SK-N-SH treated with all-trans-retinoic acid at 6 μM for 48 hours (cell line): ENCODE data around the gene FBXO48.

Source experiments
- ATAC-seq: fragments of 200-7000 bp; cut with Tn5 transposase; 3 replicates; pipeline ENCODE4 v1.9.1; 2020; ENCODE audit warnings: mild to moderate bottlenecking, moderate library complexity
- ARNTL ChIP-seq: fragments of 450-650 bp; formaldehyde crosslinking; IDR thresholded peaks from 2 replicates; pipeline ENCODE4 v1.5.0; 2020; ENCODE audit warnings: low read depth, mild to moderate bottlenecking, moderate library complexity, borderline replicate concordance
- BACH2 ChIP-seq: fragments of 250-450 bp; sonication (Bioruptor Pico); IDR thresholded peaks from 2 replicates; pipeline ENCODE4 v1.9.0; 2021; ENCODE audit warnings: mild to moderate bottlenecking, borderline replicate concordance
- CSDC2 ChIP-seq: fragments of 250-450 bp; sonication (Bioruptor Pico); IDR thresholded peaks from 2 replicates; pipeline ENCODE4 v1.5.0; 2020; ENCODE audit warnings: mild to moderate bottlenecking, moderate library complexity
- ESRRG ChIP-seq: fragments of 250-450 bp; sonication (Bioruptor Pico); IDR thresholded peaks from 2 replicates; pipeline ENCODE4 v1.6.1; 2021; ENCODE audit warnings: mild to moderate bottlenecking
- ISL1 ChIP-seq: fragments of 250-450 bp; sonication (Bioruptor Pico); IDR thresholded peaks from 2 replicates; pipeline ENCODE4 v2.1.2; 2022; ENCODE audit warnings: mild to moderate bottlenecking, moderate library complexity
- OSR1 ChIP-seq: fragments of 250-450 bp; sonication (Bioruptor Pico); IDR thresholded peaks from 2 replicates; pipeline ENCODE4 v1.8.0; 2022; ENCODE audit warnings: moderate library complexity, mild to moderate bottlenecking, inconsistent platforms
- PPARA ChIP-seq: fragments of 250-450 bp; sonication (Bioruptor Pico); IDR thresholded peaks from 2 replicates; pipeline ENCODE4 v1.5.0; 2020; ENCODE audit warnings: mild to moderate bottlenecking, borderline replicate concordance
- RARB ChIP-seq: fragments of 250-450 bp; sonication (Bioruptor Pico); IDR thresholded peaks from 2 replicates; pipeline ENCODE4 v1.8.0; 2021; ENCODE audit warnings: mild to moderate bottlenecking, moderate library complexity
- SNAI2 ChIP-seq: fragments of 250-450 bp; sonication (Bioruptor Pico); IDR thresholded peaks from 2 replicates; pipeline ENCODE4 v1.5.0; 2020; ENCODE audit warnings: mild to moderate bottlenecking, moderate library complexity
- TCF4 ChIP-seq: fragments of 250-450 bp; sonication (Bioruptor Pico); IDR thresholded peaks from 2 replicates; pipeline ENCODE4 v1.8.0; 2021; ENCODE audit warnings: mild to moderate bottlenecking, moderate library complexity, borderline replicate concordance
- TOX ChIP-seq: fragments of 250-450 bp; sonication (Bioruptor Pico); IDR thresholded peaks from 2 replicates; pipeline ENCODE4 v1.8.0; 2021; ENCODE audit warnings: mild to moderate bottlenecking, moderate library complexity, borderline replicate concordance
- ZC3H10 ChIP-seq: fragments of 250-450 bp; sonication (Bioruptor Pico); IDR thresholded peaks from 2 replicates; pipeline ENCODE4 v1.5.1; 2021; ENCODE audit warnings: mild to moderate bottlenecking, moderate library complexity
- ZFP3 ChIP-seq: fragments of 250-450 bp; sonication (Bioruptor Pico); IDR thresholded peaks from 2 replicates; pipeline ENCODE4 v1.5.0; 2020; ENCODE audit warnings: mild to moderate bottlenecking, moderate library complexity
- ZNF565 ChIP-seq: fragments of 450-650 bp; formaldehyde crosslinking; conservative IDR thresholded peaks from 2 replicates; pipeline ENCODE4 v1.5.0; 2020; ENCODE audit warnings: low read depth, mild to moderate bottlenecking, moderate library complexity
- ZNF70 ChIP-seq: fragments of 450-650 bp; formaldehyde crosslinking; IDR thresholded peaks from 2 replicates; pipeline ENCODE4 v1.5.0; 2020; ENCODE audit warnings: mild to moderate bottlenecking, moderate library complexity
- ZNF8 ChIP-seq: fragments of 450-650 bp; formaldehyde crosslinking; IDR thresholded peaks from 2 replicates; pipeline ENCODE4 v1.5.0; 2020; ENCODE audit warnings: mild to moderate bottlenecking, moderate library complexity
- TF ChIP-seq, protein P1 (sequence below): fragments of 250-450 bp; sonication (Bioruptor Pico); IDR thresholded peaks from 2 replicates; pipeline ENCODE4 v1.5.1; 2020; ENCODE audit warnings: low read depth, mild to moderate bottlenecking, moderate library complexity
- TF ChIP-seq, protein P2 (sequence below): fragments of 250-450 bp; sonication (Bioruptor Pico); IDR thresholded peaks from 2 replicates; pipeline ENCODE4 v1.5.1; 2021; ENCODE audit warnings: mild to moderate bottlenecking, moderate library complexity
- TF ChIP-seq, protein P3 (sequence below): fragments of 250-450 bp; sonication (Bioruptor Pico); IDR thresholded peaks from 2 replicates; pipeline ENCODE4 v1.8.0; 2021; ENCODE audit warnings: low read depth, mild to moderate bottlenecking, moderate library complexity, borderline replicate concordance
- TF ChIP-seq, protein P4 (sequence below): fragments of 250-450 bp; sonication (Bioruptor Pico); IDR thresholded peaks from 2 replicates; pipeline ENCODE4 v1.5.0; 2020; ENCODE audit warnings: mild to moderate bottlenecking, moderate library complexity
- TF ChIP-seq, protein P5 (sequence below): fragments of 250-450 bp; sonication (Bioruptor Pico); IDR thresholded peaks from 2 replicates; pipeline ENCODE4 v1.8.0; 2020; ENCODE audit warnings: mild to moderate bottlenecking, moderate library complexity, borderline replicate concordance

The FBXO48 gene

DNA sequence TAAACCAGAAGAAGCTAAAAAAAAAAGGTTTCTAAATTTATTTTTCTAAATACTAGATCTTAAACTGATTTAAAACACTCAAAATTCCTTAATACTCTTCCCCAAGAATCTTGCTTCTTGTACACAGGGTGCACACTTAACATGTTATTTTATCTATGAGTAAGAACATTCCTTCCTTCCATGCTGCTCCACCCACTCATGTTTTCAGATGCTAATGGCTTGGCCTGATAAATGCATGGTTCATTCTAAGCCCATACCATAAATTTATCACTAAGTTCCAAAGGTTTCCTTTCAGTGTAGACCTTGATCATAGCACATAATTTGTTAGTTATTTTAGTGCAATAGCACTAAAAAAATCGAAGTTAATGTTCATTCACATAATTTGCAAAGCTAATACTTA lies 8.1 kb downstream of the FBXO48 start:
- no peak; the same call in 2 of the 3 replicates for ATAC-seq
- TF ChIP-seq ISL1 (CRISPR knock-in tag) = peak; percentile 68
- TF ChIP-seq TCF4 (CRISPR knock-in tag) = no peak

DNA sequence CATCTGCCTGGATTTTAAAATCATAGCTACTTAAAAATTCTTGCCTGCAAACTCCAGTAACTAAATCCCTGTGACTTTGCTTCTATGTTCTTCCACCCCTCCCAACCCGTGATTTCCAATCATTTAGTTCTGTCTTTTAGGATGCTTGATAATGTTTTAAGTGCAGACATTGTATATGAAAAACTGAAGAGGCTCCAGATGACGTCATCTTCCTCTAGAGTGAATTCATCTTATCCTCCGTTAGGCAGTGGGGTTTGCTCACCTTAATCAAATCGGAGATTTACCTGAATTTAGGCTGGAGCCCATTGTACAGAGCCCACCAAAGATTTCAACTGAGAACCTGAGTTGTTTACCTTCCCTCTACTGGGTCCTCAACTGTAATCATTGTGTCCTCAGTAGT lies 10.9 kb downstream of the FBXO48 start:
- ATAC-seq = no peak

DNA sequence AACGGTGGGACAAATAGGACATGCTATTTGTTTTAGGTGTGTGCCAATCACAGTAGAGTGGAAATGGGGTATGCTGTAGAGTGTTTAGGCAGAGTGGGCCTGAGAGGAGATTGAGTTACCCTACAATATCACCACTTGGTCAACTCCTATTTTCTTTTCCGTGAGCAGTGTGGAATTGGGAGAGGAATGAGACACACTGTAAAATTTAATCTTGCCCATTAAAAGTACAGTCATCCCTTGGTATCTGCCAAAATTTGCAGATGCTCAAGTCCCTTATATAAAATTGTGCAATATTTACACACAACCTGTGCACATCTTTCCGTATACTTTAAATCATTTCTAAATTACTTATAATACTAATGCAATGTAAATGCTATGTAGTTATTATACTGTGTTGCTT lies 12.4 kb downstream of the FBXO48 start:
- TF ChIP-seq, protein P1, sequence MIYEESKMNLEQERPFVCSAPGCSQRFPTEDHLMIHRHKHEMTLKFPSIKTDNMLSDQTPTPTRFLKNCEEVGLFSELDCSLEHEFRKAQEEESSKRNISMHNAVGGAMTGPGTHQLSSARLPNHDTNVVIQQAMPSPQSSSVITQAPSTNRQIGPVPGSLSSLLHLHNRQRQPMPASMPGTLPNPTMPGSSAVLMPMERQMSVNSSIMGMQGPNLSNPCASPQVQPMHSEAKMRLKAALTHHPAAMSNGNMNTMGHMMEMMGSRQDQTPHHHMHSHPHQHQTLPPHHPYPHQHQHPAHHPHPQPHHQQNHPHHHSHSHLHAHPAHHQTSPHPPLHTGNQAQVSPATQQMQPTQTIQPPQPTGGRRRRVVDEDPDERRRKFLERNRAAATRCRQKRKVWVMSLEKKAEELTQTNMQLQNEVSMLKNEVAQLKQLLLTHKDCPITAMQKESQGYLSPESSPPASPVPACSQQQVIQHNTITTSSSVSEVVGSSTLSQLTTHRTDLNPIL = no peak
- no peak for TF ChIP-seq ZNF565 (CRISPR knock-in tag)
- ATAC-seq = no peak

More for the DNA sequence above, 10.9 kb downstream of the FBXO48 start:
- TF ChIP-seq SNAI2 (CRISPR knock-in tag) (no peak), BACH2 (no peak), RARB (no peak), ZNF565 (CRISPR knock-in tag) (no peak)
- TF ChIP-seq, protein P2, sequence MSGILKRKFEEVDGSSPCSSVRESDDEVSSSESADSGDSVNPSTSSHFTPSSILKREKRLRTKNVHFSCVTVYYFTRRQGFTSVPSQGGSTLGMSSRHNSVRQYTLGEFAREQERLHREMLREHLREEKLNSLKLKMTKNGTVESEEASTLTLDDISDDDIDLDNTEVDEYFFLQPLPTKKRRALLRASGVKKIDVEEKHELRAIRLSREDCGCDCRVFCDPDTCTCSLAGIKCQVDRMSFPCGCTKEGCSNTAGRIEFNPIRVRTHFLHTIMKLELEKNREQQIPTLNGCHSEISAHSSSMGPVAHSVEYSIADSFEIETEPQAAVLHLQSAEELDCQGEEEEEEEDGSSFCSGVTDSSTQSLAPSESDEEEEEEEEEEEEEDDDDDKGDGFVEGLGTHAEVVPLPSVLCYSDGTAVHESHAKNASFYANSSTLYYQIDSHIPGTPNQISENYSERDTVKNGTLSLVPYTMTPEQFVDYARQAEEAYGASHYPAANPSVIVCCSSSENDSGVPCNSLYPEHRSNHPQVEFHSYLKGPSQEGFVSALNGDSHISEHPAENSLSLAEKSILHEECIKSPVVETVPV = no peak

DNA sequence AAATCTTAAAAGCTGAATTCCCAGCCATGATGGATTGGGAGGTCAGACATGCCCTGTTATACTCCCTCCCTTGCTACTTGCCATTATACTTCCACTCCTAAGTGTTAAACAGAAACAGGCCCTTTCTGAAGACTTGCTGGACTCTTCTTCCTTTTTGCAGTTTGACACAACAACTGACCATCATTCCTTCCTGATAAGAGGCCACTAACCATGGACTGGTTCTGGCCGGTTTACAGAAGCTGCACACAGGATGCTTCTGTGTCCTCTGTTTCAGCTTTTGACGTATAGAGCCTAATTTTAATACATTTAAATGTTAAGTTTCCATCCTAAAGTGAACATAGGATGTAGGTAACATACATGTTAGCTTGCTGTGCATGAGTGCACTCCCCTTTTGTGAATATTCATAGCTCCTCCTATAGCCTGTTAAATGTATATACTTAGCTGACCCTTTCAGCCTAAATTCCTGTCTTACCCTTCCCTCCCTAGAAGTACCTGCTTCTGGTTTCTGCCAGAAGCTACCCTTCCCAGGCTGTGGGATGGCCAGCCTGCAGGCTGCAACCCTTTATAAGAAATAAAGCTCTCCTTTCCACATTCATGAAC lies 13.2 kb downstream of the FBXO48 start:
- no peak for TF ChIP-seq PPARA (CRISPR knock-in tag)
- no peak for TF ChIP-seq ZFP3 (CRISPR knock-in tag)
- TF ChIP-seq ISL1 (CRISPR knock-in tag) = no peak
- ATAC-seq = no peak

DNA sequence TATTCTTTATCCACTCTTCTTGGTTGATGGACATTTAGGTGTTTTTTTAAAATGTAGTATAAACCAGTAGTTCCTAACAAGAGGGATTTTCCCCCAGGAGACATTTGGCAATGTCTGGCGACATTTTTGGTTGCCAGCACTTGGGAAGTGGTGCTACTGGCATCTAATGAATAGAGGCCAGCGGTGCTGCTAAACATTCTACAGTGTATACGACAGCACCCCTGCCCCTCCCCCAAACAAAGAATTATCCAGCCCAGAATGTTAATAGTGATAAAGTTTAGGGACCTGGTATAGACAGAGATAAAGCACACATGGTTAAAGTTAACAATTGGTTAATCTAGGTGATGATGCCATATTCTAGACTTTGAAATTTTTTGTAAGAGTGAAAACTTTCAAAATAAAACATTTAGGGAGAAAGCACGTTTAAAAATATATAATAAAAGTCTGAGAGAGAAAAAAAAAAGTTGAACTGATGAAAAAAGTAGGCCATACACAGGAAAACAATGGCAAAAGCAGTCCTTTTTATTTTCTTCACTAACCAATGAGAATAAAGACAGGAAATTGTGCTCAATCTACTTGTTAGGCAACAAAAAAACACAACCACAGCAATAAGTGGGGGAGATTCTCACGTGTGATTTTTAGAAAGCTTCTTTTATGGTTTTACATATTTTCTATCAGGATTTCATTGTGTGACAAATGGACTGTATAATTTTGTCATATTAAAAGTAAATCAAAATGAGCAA lies 14.8 kb downstream of the FBXO48 start:
- no peak for ATAC-seq
- TF ChIP-seq ARNTL (CRISPR knock-in tag) (no peak), PPARA (CRISPR knock-in tag) (no peak), BACH2 (no peak), ZNF8 (no peak), TOX (no peak), ZC3H10 (no peak), ESRRG (no peak), ISL1 (CRISPR knock-in tag) (no peak), CSDC2 (CRISPR knock-in tag) (no peak), RARB (no peak), ZNF70 (no peak), OSR1 (no peak), ZNF565 (CRISPR knock-in tag) (no peak)
- TF ChIP-seq, protein P3, sequence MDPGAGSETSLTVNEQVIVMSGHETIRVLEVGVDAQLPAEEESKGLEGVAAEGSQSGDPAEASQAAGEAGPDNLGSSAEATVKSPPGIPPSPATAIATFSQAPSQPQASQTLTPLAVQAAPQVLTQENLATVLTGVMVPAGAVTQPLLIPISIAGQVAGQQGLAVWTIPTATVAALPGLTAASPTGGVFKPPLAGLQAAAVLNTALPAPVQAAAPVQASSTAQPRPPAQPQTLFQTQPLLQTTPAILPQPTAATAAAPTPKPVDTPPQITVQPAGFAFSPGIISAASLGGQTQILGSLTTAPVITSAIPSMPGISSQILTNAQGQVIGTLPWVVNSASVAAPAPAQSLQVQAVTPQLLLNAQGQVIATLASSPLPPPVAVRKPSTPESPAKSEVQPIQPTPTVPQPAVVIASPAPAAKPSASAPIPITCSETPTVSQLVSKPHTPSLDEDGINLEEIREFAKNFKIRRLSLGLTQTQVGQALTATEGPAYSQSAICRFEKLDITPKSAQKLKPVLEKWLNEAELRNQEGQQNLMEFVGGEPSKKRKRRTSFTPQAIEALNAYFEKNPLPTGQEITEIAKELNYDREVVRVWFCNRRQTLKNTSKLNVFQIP (CRISPR knock-in tag) = no peak
- TF ChIP-seq, protein P4, sequence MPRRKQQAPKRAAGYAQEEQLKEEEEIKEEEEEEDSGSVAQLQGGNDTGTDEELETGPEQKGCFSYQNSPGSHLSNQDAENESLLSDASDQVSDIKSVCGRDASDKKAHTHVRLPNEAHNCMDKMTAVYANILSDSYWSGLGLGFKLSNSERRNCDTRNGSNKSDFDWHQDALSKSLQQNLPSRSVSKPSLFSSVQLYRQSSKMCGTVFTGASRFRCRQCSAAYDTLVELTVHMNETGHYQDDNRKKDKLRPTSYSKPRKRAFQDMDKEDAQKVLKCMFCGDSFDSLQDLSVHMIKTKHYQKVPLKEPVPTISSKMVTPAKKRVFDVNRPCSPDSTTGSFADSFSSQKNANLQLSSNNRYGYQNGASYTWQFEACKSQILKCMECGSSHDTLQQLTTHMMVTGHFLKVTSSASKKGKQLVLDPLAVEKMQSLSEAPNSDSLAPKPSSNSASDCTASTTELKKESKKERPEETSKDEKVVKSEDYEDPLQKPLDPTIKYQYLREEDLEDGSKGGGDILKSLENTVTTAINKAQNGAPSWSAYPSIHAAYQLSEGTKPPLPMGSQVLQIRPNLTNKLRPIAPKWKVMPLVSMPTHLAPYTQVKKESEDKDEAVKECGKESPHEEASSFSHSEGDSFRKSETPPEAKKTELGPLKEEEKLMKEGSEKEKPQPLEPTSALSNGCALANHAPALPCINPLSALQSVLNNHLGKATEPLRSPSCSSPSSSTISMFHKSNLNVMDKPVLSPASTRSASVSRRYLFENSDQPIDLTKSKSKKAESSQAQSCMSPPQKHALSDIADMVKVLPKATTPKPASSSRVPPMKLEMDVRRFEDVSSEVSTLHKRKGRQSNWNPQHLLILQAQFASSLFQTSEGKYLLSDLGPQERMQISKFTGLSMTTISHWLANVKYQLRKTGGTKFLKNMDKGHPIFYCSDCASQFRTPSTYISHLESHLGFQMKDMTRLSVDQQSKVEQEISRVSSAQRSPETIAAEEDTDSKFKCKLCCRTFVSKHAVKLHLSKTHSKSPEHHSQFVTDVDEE (CRISPR knock-in tag) = no peak
- TF ChIP-seq, protein P5, sequence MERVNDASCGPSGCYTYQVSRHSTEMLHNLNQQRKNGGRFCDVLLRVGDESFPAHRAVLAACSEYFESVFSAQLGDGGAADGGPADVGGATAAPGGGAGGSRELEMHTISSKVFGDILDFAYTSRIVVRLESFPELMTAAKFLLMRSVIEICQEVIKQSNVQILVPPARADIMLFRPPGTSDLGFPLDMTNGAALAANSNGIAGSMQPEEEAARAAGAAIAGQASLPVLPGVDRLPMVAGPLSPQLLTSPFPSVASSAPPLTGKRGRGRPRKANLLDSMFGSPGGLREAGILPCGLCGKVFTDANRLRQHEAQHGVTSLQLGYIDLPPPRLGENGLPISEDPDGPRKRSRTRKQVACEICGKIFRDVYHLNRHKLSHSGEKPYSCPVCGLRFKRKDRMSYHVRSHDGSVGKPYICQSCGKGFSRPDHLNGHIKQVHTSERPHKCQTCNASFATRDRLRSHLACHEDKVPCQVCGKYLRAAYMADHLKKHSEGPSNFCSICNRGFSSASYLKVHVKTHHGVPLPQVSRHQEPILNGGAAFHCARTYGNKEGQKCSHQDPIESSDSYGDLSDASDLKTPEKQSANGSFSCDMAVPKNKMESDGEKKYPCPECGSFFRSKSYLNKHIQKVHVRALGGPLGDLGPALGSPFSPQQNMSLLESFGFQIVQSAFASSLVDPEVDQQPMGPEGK (CRISPR knock-in tag) = no peak
- TF ChIP-seq, protein P2 = no peak
- TF ChIP-seq, protein P1 = no peak
- TF ChIP-seq, all 23 proteins: peak for 0
